ENCODE results near the gene CSNK1A1. TPM values are rescaled to one million over a fixed set of nuclear protein-coding genes. Genes with fewer than 3 reads are reported as not detected.

CSNK1A1 gene
- total and polyA plus RNA-seq, 2 of the 4 experiments (the other 2 are of a cell fraction): 140 to 419 TPM

GRCh38 chr5:149493316-149493715 is 57.9 kb downstream of the CSNK1A1 start:
- no TSS peak for BruUV-seq (replicated peaks)

More at GRCh38 chr5:149493316-149493715, 57.9 kb downstream of the CSNK1A1 start:
- no peak for TF ChIP-seq CHD1 (IDR thresholded peaks at IDR 0.05; ENCODE audit: low read depth, low read length)
- TF ChIP-seq ELK1 (IDR thresholded peaks at IDR 0.05; ENCODE audit: borderline replicate concordance, low read depth, low read length): no peak
- no peak for TF ChIP-seq RCOR1 (IDR thresholded peaks at IDR 0.05; ENCODE audit: insufficient replicate concordance, low read length)
- Histone ChIP-seq H4K20me1 (ENCODE audit: insufficient read depth, low read length) (no peaks in the 10 kb centered on the region), H2AFZ (replicated peaks; ENCODE audit: low read length, poor library complexity) (no peak overlapping the region), H3K4me1 (ENCODE audit: control insufficient read depth, insufficient read depth, low read length) (peaks cover 12% of the 10 kb centered on the region), H3K4me2 (ENCODE audit: low read depth, low read length) (no peak overlapping the region), H3K9me1 (ENCODE audit: insufficient read depth, low read length) (no peaks in the 10 kb centered on the region; the same call in none of the 2 replicates), H3K4ac (ENCODE audit: low read depth, low read length) (no peak overlapping the region), H3K23ac (ENCODE audit: low read depth, low read length) (no peak overlapping the region), H3K9me3 (ENCODE audit: control insufficient read depth, insufficient read depth, low read length) (no peaks in the 10 kb centered on the region), H3K79me1 (ENCODE audit: low read depth in 1 of 2, low read length in 2 of 2) (peaks cover 9 to 45% of the 10 kb centered on the region in 2 experiments; a peak in 3 of 4 replicates), H4K8ac (ENCODE audit: low read depth in 2 of 2, low read length in 2 of 2) (no peak overlapping the region), H2AK9ac (replicated peaks; ENCODE audit: low read depth, low read length, poor library complexity) (no peak overlapping the region), H3K14ac (replicated peaks; ENCODE audit: low read depth, low read length) (no peak overlapping the region), H3K4me3 (ENCODE audit: insufficient read depth, low read depth, low read length) (no peak overlapping the region), H2BK120ac (ENCODE audit: low read depth, low read length) (no peak overlapping the region), H2BK5ac (ENCODE audit: low read depth, low read length, poor library complexity, severe bottlenecking) (peak overlapping the region; percentile 54), H3K18ac (ENCODE audit: low read depth, low read length) (no peak overlapping the region), H3K36me3 (ENCODE audit: control insufficient read depth, insufficient read depth, low read length) (peaks cover 14% of the 10 kb centered on the region), H4K91ac (ENCODE audit: insufficient read depth, low read depth, low read length) (no peak overlapping the region), H2AK5ac (ENCODE audit: low read depth, low read length) (no peak overlapping the region), H2BK15ac (ENCODE audit: low read depth, low read length) (no peak overlapping the region), H3K56ac (ENCODE audit: extremely low read depth, insufficient read depth, low read length) (no peak overlapping the region), H3K27ac (ENCODE audit: insufficient read depth, low read length) (no peak overlapping the region), H3K27me3 (ENCODE audit: control insufficient read depth, insufficient read depth, low read length) (no peaks in the 10 kb centered on the region), H4K5ac (ENCODE audit: low read depth, low read length) (no peak overlapping the region), H3K9ac (ENCODE audit: low read depth, low read length) (no peak overlapping the region), H2BK20ac (ENCODE audit: low read depth, low read length) (no peak overlapping the region)
- ATAC-seq (ENCODE audit: low read depth): no peak
- intact Hi-C loops (cut with micrococcal nuclease): no loop called here
- ChIA-PET CTCF (interaction anchor here (1.1 kb wide), 1 partner anchor 72 kb away, joined by 5 read pairs; no protein-coding TSS in a partner anchor), POLR2A (ENCODE audit: unreplicated experiment) (no interaction called here)
- no peak for DNase-seq
- dilution Hi-C loops (cut with HindIII; ENCODE audit: low sequenced_read_pairs, unreplicated experiment): no loop called here
- 100% methylated on average over 1 of the region's 2 CpGs; no CpG with 5 or more reads in 1 of the 2 experiments for WGBS, 2 experiments (ENCODE audit: extremely low coverage in 2 of 2, insufficient read length in 1 of 2)
- in situ Hi-C loops (cut with MboI; ENCODE audit: low sequenced_read_pairs): no loop called here
